Measurements from ENCODE around the gene AMPD2.

Gene AMPD2

GRCh38 chr1:109620841-109621286 lies 1.2 kb downstream of the AMPD2 start:
- TF ChIP-seq CTCF (IDR thresholded peaks at IDR 0.05; ENCODE audit: low read depth, low read length, missing control alignments), result no peak
- peak overlapping the region; percentile 98 for H3K4me3 ChIP-seq (replicated peaks; ENCODE audit: low read depth, low read length)
- DNase-seq (ENCODE audit: extremely low read depth, low read depth), result peak; percentile 72

- TF ChIP-seq CTCF (IDR thresholded peaks at IDR 0.05; ENCODE audit: low read depth, low read length, missing control alignments), result no peak
- no peak for DNase-seq (ENCODE audit: extremely low read depth, low read depth)
- peak overlapping the region; percentile 98 for H3K4me3 ChIP-seq (replicated peaks; ENCODE audit: low read depth, low read length)
Measured at GRCh38 chr1:109621379-109622136, 1.9 kb downstream of the AMPD2 start.

GRCh38 chr1:109622137-109622892 lies 2.7 kb downstream of the AMPD2 start:
- peak overlapping the region; percentile 98 for H3K4me3 ChIP-seq (replicated peaks; ENCODE audit: low read depth, low read length)
- no peak for TF ChIP-seq CTCF (IDR thresholded peaks at IDR 0.05; ENCODE audit: low read depth, low read length, missing control alignments)
- no peak for DNase-seq (ENCODE audit: extremely low read depth, low read depth)

GRCh38 chr1:109622895-109623294 lies 3.3 kb downstream of the AMPD2 start:
- TF ChIP-seq CTCF (IDR thresholded peaks at IDR 0.05; ENCODE audit: low read depth, low read length, missing control alignments), result no peak
- peak overlapping the region; percentile 98 for H3K4me3 ChIP-seq (replicated peaks; ENCODE audit: low read depth, low read length)
- DNase-seq (ENCODE audit: extremely low read depth, low read depth), result no peak

GRCh38 chr1:109623601-109624161 lies 4.0 kb downstream of the AMPD2 start:
- peak overlapping the region; percentile 24 for H3K4me3 ChIP-seq (replicated peaks; ENCODE audit: low read depth, low read length)
- no peak for DNase-seq (ENCODE audit: extremely low read depth, low read depth)
- no peak for TF ChIP-seq CTCF (IDR thresholded peaks at IDR 0.05; ENCODE audit: low read depth, low read length, missing control alignments)

- peak overlapping the region; percentile 24 for H3K4me3 ChIP-seq (replicated peaks; ENCODE audit: low read depth, low read length)
- DNase-seq (ENCODE audit: extremely low read depth, low read depth), result no peak
- no peak for TF ChIP-seq CTCF (IDR thresholded peaks at IDR 0.05; ENCODE audit: low read depth, low read length, missing control alignments)
Measured at GRCh38 chr1:109624201-109625010, 4.8 kb downstream of the AMPD2 start.
